HepG2 (cell line): ENCODE data around the gene ASXL1. TPM values are rescaled to one million over a fixed set of nuclear protein-coding genes. Genes with fewer than 3 reads are reported as not detected.

Experiments
- CC2D1A ChIP-seq: sonication (generic); formaldehyde crosslinking; IDR thresholded peaks from 2 replicates; pipeline ENCODE4 v1.8.1; 2023; ENCODE audit warnings: mild to moderate bottlenecking, missing genetic modification reagents
- DPF2 ChIP-seq: sonication (generic); formaldehyde crosslinking; IDR thresholded peaks from 2 replicates; pipeline ENCODE4 v1.4.0; 2020; ENCODE audit warnings: mild to moderate bottlenecking, low read depth, missing genetic modification reagents, borderline replicate concordance
- ETV6 ChIP-seq: sonication (generic); formaldehyde crosslinking; conservative IDR thresholded peaks from 2 replicates; pipeline ENCODE4 v1.4.0; 2020; ENCODE audit warnings: missing genetic modification reagents
- JUN ChIP-seq: sonication (generic); formaldehyde crosslinking; IDR thresholded peaks from 2 replicates; pipeline ENCODE4 v1.4.0; 2020; ENCODE audit warnings: mild to moderate bottlenecking, missing genetic modification reagents
- PRDM10 ChIP-seq: sonication (generic); formaldehyde crosslinking; IDR thresholded peaks from 2 replicates; pipeline ENCODE4 v1.4.0; 2020; ENCODE audit warnings: low read depth, missing genetic modification reagents
- RARA ChIP-seq: IDR thresholded peaks from 2 replicates; pipeline ENCODE4 v1.6.1; 2016; ENCODE audit warnings: missing genetic modification reagents, missing compliant biosample characterization
- REST ChIP-seq, 2 experiments: IDR thresholded peaks; 2 replicates each; pipeline ENCODE4 v1.6.1; 2011 to 2012; ENCODE audit warnings: low read length in 2 of 2, borderline replicate concordance in 1 of 2, low read depth in 1 of 2, mild to moderate bottlenecking in 1 of 2, moderate library complexity in 1 of 2
- SIN3B ChIP-seq: fragments of 150-350 bp; IDR thresholded peaks from 2 replicates; pipeline ENCODE4 v1.6.1; 2014; ENCODE audit warnings: low read length
- SNAPC5 ChIP-seq: sonication (generic); formaldehyde crosslinking; IDR thresholded peaks from 2 replicates; pipeline ENCODE4 v1.8.1; 2023; ENCODE audit warnings: mild to moderate bottlenecking, missing genetic modification reagents, borderline replicate concordance
- SNRNP70 ChIP-seq: fragments of 200-400 bp; formaldehyde crosslinking; IDR thresholded peaks from 2 replicates; pipeline ENCODE4 v1.6.1; 2017; ENCODE audit warnings: mild to moderate bottlenecking, low read depth, low read length, moderate library complexity
- SOX13 ChIP-seq, 3 experiments: fragments of 450-650 bp in 1 of 3; sonication (generic) in 1 of 3; formaldehyde crosslinking in 1 of 3; IDR thresholded peaks in 2 of 3; conservative IDR thresholded peaks in 1 of 3; 2 replicates each; pipeline versions ENCODE4 v1.5.0 to v1.6.1; 2016 to 2020; ENCODE audit warnings: antibody characterized with exemption in 1 of 3, mild to moderate bottlenecking in 1 of 3, missing compliant biosample characterization in 1 of 3, missing genetic modification reagents in 1 of 3, moderate library complexity in 1 of 3
- SOX6 ChIP-seq, 2 experiments: fragments of 450-650 bp in 1 of 2; sonication (generic) in 1 of 2; formaldehyde crosslinking in 1 of 2; IDR thresholded peaks; 2 replicates each; pipeline versions ENCODE4 v1.4.0 to v1.6.1; 2017 to 2020; ENCODE audit warnings: antibody characterized with exemption in 1 of 2, mild to moderate bottlenecking in 1 of 2, missing genetic modification reagents in 1 of 2
- TGIF2 ChIP-seq: IDR thresholded peaks from 2 replicates; pipeline ENCODE4 v1.6.1; 2016; ENCODE audit warnings: control low read depth, missing compliant biosample characterization
- XRCC5 ChIP-seq: fragments of 200-400 bp; formaldehyde crosslinking; optimal IDR thresholded peaks from 2 replicates; pipeline ENCODE3; 2017; ENCODE audit warnings: mild to moderate bottlenecking, low read length
- ZNF205 ChIP-seq: IDR thresholded peaks from 2 replicates; pipeline ENCODE4 v1.6.1; 2018; ENCODE audit warnings: missing biosample characterization, missing genetic modification reagents
- ZNF256 ChIP-seq: sonication (generic); formaldehyde crosslinking; conservative IDR thresholded peaks from 2 replicates; pipeline ENCODE4 v1.4.0; 2020; ENCODE audit warnings: missing genetic modification reagents
- ZNF431 ChIP-seq: sonication (generic); formaldehyde crosslinking; IDR thresholded peaks from 2 replicates; pipeline ENCODE4 v1.9.0; 2022; ENCODE audit warnings: missing genetic modification reagents, low read depth, mild to moderate bottlenecking, borderline replicate concordance
- ZNF441 ChIP-seq: sonication (generic); formaldehyde crosslinking; IDR thresholded peaks from 2 replicates; pipeline ENCODE4 v1.7.0; 2021; ENCODE audit warnings: missing genetic modification reagents, borderline replicate concordance
- ZNF546 ChIP-seq: sonication (generic); formaldehyde crosslinking; conservative IDR thresholded peaks from 2 replicates; pipeline ENCODE4 v1.8.1; 2023; ENCODE audit warnings: mild to moderate bottlenecking, missing genetic modification reagents
- ZNF724P ChIP-seq: sonication (generic); formaldehyde crosslinking; IDR thresholded peaks from 2 replicates; pipeline ENCODE4 v1.8.0; 2022; ENCODE audit warnings: missing genetic modification reagents, borderline replicate concordance
- ZNF746 ChIP-seq: sonication (generic); formaldehyde crosslinking; IDR thresholded peaks from 2 replicates; pipeline ENCODE4 v1.8.0; 2022; ENCODE audit warnings: mild to moderate bottlenecking, missing genetic modification reagents
- polyA plus RNA-seq, 8 experiments: library from polyadenylated mRNA; depleted of rRNA in 3 of 8; stranded (reverse) in 7 of 8; unstranded in 1 of 8; fragments of >200 nt; fragmentation: Illumina TruSeq in 4 of 8; extraction: Trizol in 4 of 8; gene quantifications; 2 replicates each; pipeline versions ENCODE4 v1.2.1 to v1.2.3, GENCODE V29; 2011 to 2016; ENCODE audit warnings: low read depth in 4 of 8, missing spikeins in 1 of 8, mixed read lengths in 1 of 8; ENCODE audit not compliant: insufficient read depth in 1 of 8
- total RNA-seq, 5 experiments: library from RNA; depleted of rRNA; stranded (reverse); fragments of >200 nt; fragmentation: Illumina TruSeq; extraction: Trizol; gene quantifications; 2 replicates each; pipeline ENCODE4 v1.2.3, GENCODE V29; 2016; ENCODE audit warnings: low read depth in 1 of 5

The ASXL1 gene
- total and polyA plus RNA-seq, 2 of the 13 experiments (the other 11 are each of a cell fraction or from before 2014, with no cell fraction given) = 62.1 to 74.8 TPM

GRCh38 chr20:32326504-32326845, 31.7 kb upstream of the ASXL1 start (continued):
- 0 out of 2 replicates have a peak, but pooled peaks have one; percentile 4 for TF ChIP-seq JUN (CRISPR knock-in tag)
- no peak for TF ChIP-seq ZNF546 (CRISPR knock-in tag)
- peak; percentile 73; the same call in 1 of the 2 replicates for TF ChIP-seq TGIF2 (CRISPR knock-in tag)
- TF ChIP-seq ZNF431 (CRISPR knock-in tag) = no peak
- TF ChIP-seq XRCC5 = peak; percentile 12
- no peak for TF ChIP-seq ZNF256 (CRISPR knock-in tag)
- TF ChIP-seq REST (IDR thresholded peaks at IDR 0.05; ENCODE audit: borderline replicate concordance in 1 of 2, low read depth in 1 of 2, low read length in 2 of 2) = no peak
- 0 out of 2 replicates have a peak, but pooled peaks have one; percentile 29 for TF ChIP-seq SNAPC5 (CRISPR knock-in tag)
- peak; percentile 33; the same call in 1 of the 2 replicates for TF ChIP-seq ZNF441 (CRISPR knock-in tag)
- TF ChIP-seq SIN3B = no peak
- TF ChIP-seq SOX13 (IDR thresholded peaks at IDR 0.05) = peak; percentile 74; the same call in 1 of the 2 replicates
- TF ChIP-seq SOX13 (CRISPR knock-in tag; conservative IDR thresholded peaks at IDR 0.05 in 1 of 2, IDR thresholded peaks at IDR 0.05 in 1 of 2) = peak in 1 of 2 experiments; percentile 87; a peak in 2 of 4 replicates
- TF ChIP-seq SOX6 (IDR thresholded peaks at IDR 0.05) = no peak
- TF ChIP-seq SOX6 (CRISPR knock-in tag; IDR thresholded peaks at IDR 0.05) = no peak
- no peak for TF ChIP-seq SNRNP70
- TF ChIP-seq PRDM10 (CRISPR knock-in tag) = peak; percentile 81; the same call in 1 of the 2 replicates
- 0 out of 2 replicates have a peak, but pooled peaks have one; percentile 6 for TF ChIP-seq ZNF205 (CRISPR knock-in tag)
- TF ChIP-seq CC2D1A = 0 out of 2 replicates have a peak, but pooled peaks have one; percentile 6
- TF ChIP-seq RARA = peak; percentile 79
- TF ChIP-seq ZNF724P = no peak
- no peak for TF ChIP-seq ETV6 (CRISPR knock-in tag)
- TF ChIP-seq ZNF746 (CRISPR knock-in tag) = no peak
- TF ChIP-seq DPF2 (CRISPR knock-in tag) = no peak
